HG02678 (cell line): ENCODE measurements around the gene KLF2.

Source experiments
- ATAC-seq: cut with Tn5 transposase; IDR thresholded peaks from one replicate; pipeline ENCODE4 v1.9.1; 2021; ENCODE audit warnings: mild to moderate bottlenecking, moderate library complexity; ENCODE audit not compliant: unreplicated experiment

The KLF2 gene

DNA sequence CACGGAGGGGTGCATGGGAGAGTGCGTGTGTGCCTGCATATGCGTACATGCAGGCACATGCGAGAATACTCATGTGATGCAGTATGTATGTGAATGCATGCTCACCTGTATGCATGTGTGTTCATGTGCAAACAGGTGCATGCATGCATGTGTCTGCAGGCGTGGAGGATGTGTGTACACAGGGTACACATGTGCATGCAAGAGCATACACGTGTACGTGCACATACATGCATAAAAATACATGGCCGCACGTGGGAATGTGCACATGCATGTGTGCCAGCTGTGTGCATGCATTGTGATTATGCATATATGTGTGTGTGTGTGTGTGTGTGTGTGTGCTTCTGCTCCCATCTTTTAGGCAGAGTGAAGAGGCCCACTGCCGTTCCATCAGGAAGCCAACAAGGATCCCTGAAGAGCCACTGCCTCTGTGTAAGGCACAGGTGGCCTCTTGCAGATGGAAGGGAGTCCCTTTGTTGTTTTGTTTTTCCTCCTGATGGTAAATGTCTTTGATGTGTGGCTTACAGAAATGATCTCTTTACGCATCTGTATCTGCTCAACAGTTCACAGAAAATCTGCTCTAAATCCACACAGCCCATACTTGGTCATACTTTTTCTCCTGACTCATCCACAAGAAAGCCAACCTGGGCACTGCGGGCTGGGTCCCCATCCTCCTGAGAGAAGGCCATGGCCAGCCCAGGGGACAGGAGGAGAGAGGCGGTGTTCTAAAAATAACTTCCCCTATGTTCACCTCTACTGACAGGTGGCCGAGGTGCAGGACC is 50.7 kb downstream of the KLF2 start:
- no peak for ATAC-seq

- no peak for ATAC-seq
Observed at GRCh38 chr19:16375936-16376185, 51.2 kb downstream of the KLF2 start.

GRCh38 chr19:16376241-16376640 is 51.6 kb downstream of the KLF2 start:
- ATAC-seq, result no peak

- ATAC-seq, result no peak
Observed at GRCh38 chr19:16376649-16377048, 52.0 kb downstream of the KLF2 start.

DNA sequence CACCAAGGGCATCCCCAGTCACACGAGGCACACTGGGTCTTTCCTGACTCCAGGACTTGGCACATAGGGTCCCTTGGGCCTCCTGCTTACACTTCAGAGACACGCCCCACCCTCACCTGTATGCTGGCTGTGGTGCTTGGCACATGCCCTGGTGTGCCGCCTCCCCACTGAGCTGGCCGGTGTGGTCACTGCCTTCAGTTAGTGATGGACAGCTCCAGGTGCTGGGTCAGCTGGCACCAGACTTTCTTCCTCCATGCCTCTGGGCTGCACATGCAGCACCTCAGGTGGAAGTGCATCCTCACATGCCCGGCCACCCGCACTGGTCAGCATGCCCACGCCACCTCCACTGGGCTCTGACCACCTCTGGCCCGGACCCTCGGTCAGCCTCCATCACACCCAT is 52.9 kb downstream of the KLF2 start:
- no peak for ATAC-seq
